PC-9 (cell line): ENCODE data around the gene CHST11. TPM values are rescaled to one million over a fixed set of nuclear protein-coding genes. Genes with fewer than 3 reads are reported as not detected.

ENCODE experiments used
- BruUV-seq: library from RNA; stranded (reverse); fragments of 400-500 nt; replicated peaks from 2 replicates; lab custom pipeline; 2021; lab: Mats Ljungman, UMichigan
- CTCF ChIA-PET: fragments of 300-600 bp; sonication (Branson Sonifier 250); formaldehyde crosslinking; loops from one replicate; lab custom pipeline; 2022; ENCODE audit warnings: antibody characterized with exemption; lab: Charles Lee
- POLR2A ChIA-PET: fragments of 300-600 bp; sonication (Branson Sonifier 250); formaldehyde crosslinking; loops from one replicate; lab custom pipeline; 2022; ENCODE audit warnings: antibody characterized with exemption; ENCODE audit not compliant: unreplicated experiment; lab: Charles Lee
- DNase-seq, 2 experiments: peaks; one replicate each; pipeline versions ENCODE4 v3.0.0 to v3.0.0-alpha.2; 2015 to 2022; ENCODE audit warnings: mixed read lengths in 1 of 2
- H2AFZ ChIP-seq: fragments of 200-600 bp; sonication (generic); 2 replicates; pipeline ENCODE4 v1.8.1; 2017; ENCODE audit warnings: antibody characterized with exemption
- H3F3A ChIP-seq: fragments of 200-600 bp; sonication (generic); 2 replicates; pipeline ENCODE4 v1.8.1; 2017; ENCODE audit warnings: antibody characterized with exemption, mild to moderate bottlenecking, low read depth; ENCODE audit not compliant: insufficient read depth
- H3K27ac ChIP-seq: fragments of 200-600 bp; sonication (generic); 2 replicates; pipeline ENCODE4 v1.6.1; 2016; ENCODE audit warnings: mixed run types
- H3K27me3 ChIP-seq: fragments of 200-600 bp; sonication (generic); 2 replicates; pipeline ENCODE4 v1.6.1; 2016; ENCODE audit warnings: low read depth, mixed run types; ENCODE audit not compliant: insufficient read depth
- H3K36me3 ChIP-seq: fragments of 200-600 bp; sonication (generic); 2 replicates; pipeline ENCODE4 v1.6.1; 2016; ENCODE audit warnings: low read depth, mixed run types
- H3K4me1 ChIP-seq: fragments of 200-600 bp; sonication (generic); replicated peaks from 2 replicates; pipeline ENCODE4 v1.6.1; 2016; ENCODE audit warnings: mixed run types; ENCODE audit not compliant: insufficient read depth
- H3K4me2 ChIP-seq: fragments of 200-600 bp; sonication (generic); 2 replicates; pipeline ENCODE4 v1.6.1; 2017; ENCODE audit warnings: mixed run types
- H3K4me3 ChIP-seq: fragments of 200-600 bp; sonication (generic); 2 replicates; pipeline ENCODE4 v1.6.1; 2016; ENCODE audit warnings: mixed run types
- H3K79me2 ChIP-seq: fragments of 200-600 bp; sonication (generic); 2 replicates; pipeline ENCODE4 v1.6.1; 2017; ENCODE audit warnings: low read depth, mixed run types
- H3K9me2 ChIP-seq: fragments of 200-600 bp; sonication (generic); 2 replicates; pipeline ENCODE4 v1.8.1; 2017; ENCODE audit warnings: mild to moderate bottlenecking; ENCODE audit not compliant: insufficient read depth
- H3K9me3 ChIP-seq: fragments of 200-600 bp; sonication (generic); 2 replicates; pipeline ENCODE4 v1.8.1; 2016; ENCODE audit warnings: low read depth; ENCODE audit not compliant: insufficient read depth
- H4K20me1 ChIP-seq: fragments of 200-600 bp; sonication (generic); 2 replicates; pipeline ENCODE4 v1.8.1; 2017; ENCODE audit not compliant: insufficient read depth
- EZH2 ChIP-seq: fragments of 200-600 bp; sonication (generic); IDR thresholded peaks from 2 replicates; pipeline ENCODE4 v1.8.0; 2017; ENCODE audit warnings: antibody characterized with exemption, low read depth
- intact Hi-C: fragments of 100-400 bp; cut with micrococcal nuclease; formaldehyde crosslinking; loops from one replicate; pipeline ENCODE4 v1.10.0; 2022; ENCODE audit not compliant: unreplicated experiment
- total RNA-seq: library from RNA; stranded (reverse); gene quantifications from 2 replicates; pipeline ENCODE4 v1.2.3, GENCODE V29; 2021
- TF ChIP-seq, protein P1 (sequence below): fragments of 200-600 bp; sonication (generic); conservative IDR thresholded peaks from 2 replicates; pipeline ENCODE4 v1.6.1; 2017; ENCODE audit warnings: mixed run types, antibody characterized with exemption, mild to moderate bottlenecking, moderate library complexity

CHST11 gene
- total RNA-seq, 1 experiment from 2014 or later, result 39.9 TPM

DNA sequence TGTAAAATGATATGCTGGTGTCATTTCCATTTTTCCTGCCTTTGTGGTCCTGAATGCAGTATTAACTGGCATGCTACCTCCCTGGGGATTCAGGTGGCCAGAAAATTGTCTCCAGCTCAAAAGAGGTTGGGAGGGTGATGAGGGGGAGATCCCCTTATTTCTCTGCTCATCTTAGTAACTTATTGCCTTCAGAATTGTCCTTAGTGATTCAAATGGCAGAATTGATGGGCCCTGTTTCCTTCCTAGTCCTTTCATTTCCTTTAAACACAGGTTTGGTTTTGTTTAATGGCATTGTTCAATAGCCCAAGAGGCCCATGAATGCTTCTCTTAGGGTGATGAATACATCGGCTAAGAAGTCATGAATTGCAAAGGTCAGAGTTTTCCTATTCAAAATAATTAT is 294.4 kb downstream of the CHST11 start:
- no peak overlapping the region for H3K4me2 ChIP-seq
- H3F3A ChIP-seq, result peaks cover 27% of the 10 kb centered on the region
- H3K4me1 ChIP-seq, result peaks cover 22% of the 10 kb centered on the region
- POLR2A ChIA-PET, result no interaction called here
- H3K9me3 ChIP-seq, result no peaks in the 10 kb centered on the region
- no peak for DNase-seq
- H3K79me2 ChIP-seq, result peaks cover 65% of the 10 kb centered on the region
- peak overlapping the region; percentile 76; the same call in 1 of the 2 replicates for H3K27ac ChIP-seq
- no peak overlapping the region for H2AFZ ChIP-seq
- H4K20me1 ChIP-seq, result no peaks in the 10 kb centered on the region
- no peaks in the 10 kb centered on the region; the same call in 1 of the 2 replicates for H3K36me3 ChIP-seq
- TF ChIP-seq EZH2, result no peak
- TF ChIP-seq, protein P1, sequence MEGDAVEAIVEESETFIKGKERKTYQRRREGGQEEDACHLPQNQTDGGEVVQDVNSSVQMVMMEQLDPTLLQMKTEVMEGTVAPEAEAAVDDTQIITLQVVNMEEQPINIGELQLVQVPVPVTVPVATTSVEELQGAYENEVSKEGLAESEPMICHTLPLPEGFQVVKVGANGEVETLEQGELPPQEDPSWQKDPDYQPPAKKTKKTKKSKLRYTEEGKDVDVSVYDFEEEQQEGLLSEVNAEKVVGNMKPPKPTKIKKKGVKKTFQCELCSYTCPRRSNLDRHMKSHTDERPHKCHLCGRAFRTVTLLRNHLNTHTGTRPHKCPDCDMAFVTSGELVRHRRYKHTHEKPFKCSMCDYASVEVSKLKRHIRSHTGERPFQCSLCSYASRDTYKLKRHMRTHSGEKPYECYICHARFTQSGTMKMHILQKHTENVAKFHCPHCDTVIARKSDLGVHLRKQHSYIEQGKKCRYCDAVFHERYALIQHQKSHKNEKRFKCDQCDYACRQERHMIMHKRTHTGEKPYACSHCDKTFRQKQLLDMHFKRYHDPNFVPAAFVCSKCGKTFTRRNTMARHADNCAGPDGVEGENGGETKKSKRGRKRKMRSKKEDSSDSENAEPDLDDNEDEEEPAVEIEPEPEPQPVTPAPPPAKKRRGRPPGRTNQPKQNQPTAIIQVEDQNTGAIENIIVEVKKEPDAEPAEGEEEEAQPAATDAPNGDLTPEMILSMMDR, result no peak
- no peak overlapping the region for H3K4me3 ChIP-seq
- no peaks in the 10 kb centered on the region for H3K27me3 ChIP-seq
- CTCF ChIA-PET, result no interaction called here
- intact Hi-C loops, result loop anchor here (5.0 kb wide), 1 partner anchor 164 kb away; no protein-coding TSS in a partner anchor
- H3K9me2 ChIP-seq, result no peaks in the 10 kb centered on the region
- no TSS peak for BruUV-seq

DNA sequence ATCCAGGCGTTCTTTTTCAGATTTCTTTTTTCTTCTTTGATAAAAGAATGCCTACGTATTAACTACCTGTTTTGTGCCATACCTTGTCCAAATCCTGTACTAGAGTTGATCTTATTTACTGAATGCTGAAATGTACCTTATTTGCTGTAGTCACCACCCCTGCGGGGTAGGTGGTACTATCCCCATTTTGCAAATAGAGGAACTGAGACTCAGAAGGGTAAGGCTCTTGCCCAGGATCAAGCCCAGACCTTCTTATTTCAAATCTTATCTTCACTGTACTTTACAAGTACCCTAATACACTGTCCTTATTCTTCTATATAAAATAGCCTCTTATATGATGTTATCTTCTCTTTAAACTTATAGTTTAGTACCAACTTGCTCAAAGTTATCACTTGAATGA is 294.8 kb downstream of the CHST11 start:
- Histone ChIP-seq H3F3A (peaks cover 27% of the 10 kb centered on the region), H3K27ac (no peak overlapping the region), H3K4me3 (no peak overlapping the region), H3K27me3 (no peaks in the 10 kb centered on the region), H3K4me2 (no peak overlapping the region), H3K9me3 (no peaks in the 10 kb centered on the region), H3K79me2 (peaks cover 66% of the 10 kb centered on the region), H3K9me2 (no peaks in the 10 kb centered on the region), H3K4me1 (peaks cover 22% of the 10 kb centered on the region), H3K36me3 (no peaks in the 10 kb centered on the region; the same call in 1 of the 2 replicates), H4K20me1 (no peaks in the 10 kb centered on the region), H2AFZ (no peak overlapping the region)
- TF ChIP-seq, protein P1, result no peak
- no peak for TF ChIP-seq EZH2
- ChIA-PET CTCF (no interaction called here), POLR2A (no interaction called here)
- BruUV-seq, result no TSS peak
- DNase-seq, result no peak
- intact Hi-C loops, result loop anchor here (5.0 kb wide), 1 partner anchor 164 kb away; no protein-coding TSS in a partner anchor

DNA sequence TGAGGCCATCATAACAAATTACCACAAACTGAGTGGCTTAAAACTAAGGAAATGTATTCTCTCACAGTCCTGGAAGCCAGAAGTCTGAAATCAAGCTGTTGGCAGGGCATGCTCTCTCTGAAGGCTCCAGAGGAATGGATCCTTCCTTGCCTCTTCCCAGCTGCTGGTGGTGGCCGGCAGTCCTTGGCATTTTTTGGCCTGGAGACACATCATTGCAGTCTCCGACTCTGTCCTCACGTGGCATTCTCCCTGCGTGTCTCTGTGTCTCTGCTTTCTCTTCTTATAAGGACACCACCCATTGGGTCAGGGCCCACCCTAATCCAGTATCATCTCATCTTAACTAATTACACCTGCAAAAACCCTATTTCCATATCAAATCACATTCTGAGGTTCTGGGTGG is 295.3 kb downstream of the CHST11 start:
- Histone ChIP-seq H3K4me2 (no peak overlapping the region), H3K27me3 (no peaks in the 10 kb centered on the region), H2AFZ (no peak overlapping the region), H3K9me2 (no peaks in the 10 kb centered on the region), H3K79me2 (peaks cover 66% of the 10 kb centered on the region), H3K36me3 (no peaks in the 10 kb centered on the region; the same call in 1 of the 2 replicates), H3K4me3 (no peak overlapping the region), H3K9me3 (no peaks in the 10 kb centered on the region), H3F3A (peaks cover 27% of the 10 kb centered on the region), H4K20me1 (no peaks in the 10 kb centered on the region), H3K27ac (no peak overlapping the region), H3K4me1 (peaks cover 22% of the 10 kb centered on the region)
- POLR2A ChIA-PET, result no interaction called here
- no peak for TF ChIP-seq EZH2
- TF ChIP-seq, protein P1, result no peak
- no TSS peak for BruUV-seq
- CTCF ChIA-PET, result no interaction called here
- no peak for DNase-seq
- intact Hi-C loops, result loop anchor here (5.0 kb wide), 1 partner anchor 165 kb away; no protein-coding TSS in a partner anchor
